ENCODE results near the gene SGPP1. TPM values are rescaled to one million over a fixed set of nuclear protein-coding genes. Genes with fewer than 3 reads are reported as not detected.
A peak's percentile ranks its signal among the peaks of the same experiment; 100 is the strongest.
"Not testable (repeated sequence)": the region's sequence is repeated elsewhere in the genome, so short reads cannot be mapped to it uniquely, and the experiment has no call there.

SGPP1 gene
- total RNA-seq, 1 donor from 2014 or later: 30.2 TPM

GRCh38 chr14:63673255-63673654 is 54.6 kb downstream of the SGPP1 start:
- DNase-seq (ENCODE audit: low spot score): no peak

- DNase-seq (ENCODE audit: low spot score): peak; percentile 72
Measured at GRCh38 chr14:63672417-63673180, 55.3 kb downstream of the SGPP1 start.

- DNase-seq (ENCODE audit: low spot score): peak; percentile 50
Measured at GRCh38 chr14:63671987-63672386, 55.9 kb downstream of the SGPP1 start.

GRCh38 chr14:63670692-63671091 is 57.2 kb downstream of the SGPP1 start:
- no peak for DNase-seq (ENCODE audit: low spot score)

- no peak for DNase-seq (ENCODE audit: low spot score)
Measured at GRCh38 chr14:63666335-63666734, 61.5 kb downstream of the SGPP1 start.

GRCh38 chr14:63663428-63664341 is 64.2 kb downstream of the SGPP1 start:
- peak; percentile 48 for DNase-seq (ENCODE audit: low spot score)

- no peak for DNase-seq (ENCODE audit: low spot score)
Measured at GRCh38 chr14:63662776-63663175, 65.1 kb downstream of the SGPP1 start.

- not testable (repeated sequence) for DNase-seq (ENCODE audit: low spot score)
Measured at GRCh38 chr14:63661881-63662280, 66.0 kb downstream of the SGPP1 start.

- no peak for DNase-seq (ENCODE audit: low spot score)
Measured at GRCh38 chr14:63659726-63660125, 68.1 kb downstream of the SGPP1 start.

GRCh38 chr14:63656194-63656593 is 71.7 kb downstream of the SGPP1 start:
- DNase-seq (ENCODE audit: low spot score): no peak

- DNase-seq (ENCODE audit: low spot score): no peak
Measured at GRCh38 chr14:63654936-63655335, 72.9 kb downstream of the SGPP1 start.

GRCh38 chr14:63654346-63654745 is 73.5 kb downstream of the SGPP1 start:
- DNase-seq (ENCODE audit: low spot score): no peak

- no peak for DNase-seq (ENCODE audit: low spot score)
Measured at GRCh38 chr14:63652406-63652805, 75.5 kb downstream of the SGPP1 start.

GRCh38 chr14:63650256-63650952 is 77.5 kb downstream of the SGPP1 start:
- no peak for DNase-seq (ENCODE audit: low spot score)

GRCh38 chr14:63647696-63648410 is 80.0 kb downstream of the SGPP1 start:
- DNase-seq (ENCODE audit: low spot score): no peak

GRCh38 chr14:63644741-63645140 is 83.1 kb downstream of the SGPP1 start:
- DNase-seq (ENCODE audit: low spot score): no peak

- no peak for DNase-seq (ENCODE audit: low spot score)
Measured at GRCh38 chr14:63642656-63643382, 85.0 kb downstream of the SGPP1 start.

GRCh38 chr14:63642229-63642611 is 85.6 kb downstream of the SGPP1 start:
- DNase-seq (ENCODE audit: low spot score): peak; percentile 92

GRCh38 chr14:63641473-63642228 is 86.2 kb downstream of the SGPP1 start, which contains the start of gene WDR89:
TSS of gene WDR89 (minus strand) at chr14:63641871. CDS start at chr14:63599942, 41,929 bp downstream.
- DNase-seq (ENCODE audit: low spot score): peak; percentile 99

- no peak for DNase-seq (ENCODE audit: low spot score)
Measured at GRCh38 chr14:63638493-63638892, 89.4 kb downstream of the SGPP1 start.

All from mucosa of gallbladder (tissue), 1 donor.